RWPE1 (cell line): ENCODE data around the gene CCT7.

Source experiments
- CTCF ChIA-PET: fragments of 350-600 bp; sonication (Branson Sonifier 250); formaldehyde crosslinking; extraction: SDS; loops from one replicate; lab custom pipeline; 2021; lab: Yijun Ruan, JAX
- POLR2A ChIA-PET: fragments of 400-600 bp; formaldehyde crosslinking; extraction: SDS; loops from one replicate; lab custom pipeline; 2020; ENCODE audit warnings: antibody characterized with exemption; ENCODE audit not compliant: low non-redundant PET; lab: Yijun Ruan, JAX
- DNase-seq: peaks from one replicate; pipeline ENCODE4 v3.0.0; 2012; ENCODE audit warnings: low spot score
- H3K27ac ChIP-seq: fragments of 450-650 bp; 2 replicates; pipeline ENCODE4 v1.5.1; 2017
- CTCF ChIP-seq: fragments of 450-650 bp; conservative IDR thresholded peaks from 2 replicates; pipeline ENCODE4 v1.5.1; 2017; ENCODE audit warnings: low read depth, mild to moderate bottlenecking

The CCT7 gene

GRCh38 chr2:73223821-73224220 lies 10.3 kb upstream of the CCT7 start:
- ChIA-PET CTCF (interaction anchor here (1.1 kb wide), 1 partner anchor 12 kb away, joined by 7 read pairs; no protein-coding TSS in a partner anchor), POLR2A (no interaction called here)
- no peak for DNase-seq
- no peak overlapping the region for H3K27ac ChIP-seq
- no peak for TF ChIP-seq CTCF

GRCh38 chr2:73225513-73226360 lies 8.4 kb upstream of the CCT7 start:
- DNase-seq: no peak
- 0 out of 2 replicates have a peak overlapping the region, but pooled peaks have one; percentile 7 for H3K27ac ChIP-seq
- CTCF ChIA-PET: interaction anchor here (0.6 kb wide), 2 partner anchors 10 to 203 kb away, joined by 3 to 4 read pairs; no protein-coding TSS in a partner anchor
- TF ChIP-seq CTCF: no peak
- POLR2A ChIA-PET: no interaction called here

GRCh38 chr2:73227086-73227485 lies 7.0 kb upstream of the CCT7 start:
- DNase-seq: no peak
- POLR2A ChIA-PET: no interaction called here
- CTCF ChIA-PET: no interaction called here
- H3K27ac ChIP-seq: no peak overlapping the region
- no peak for TF ChIP-seq CTCF

GRCh38 chr2:73228631-73229030 lies 5.5 kb upstream of the CCT7 start:
- TF ChIP-seq CTCF: no peak
- ChIA-PET POLR2A (no interaction called here), CTCF (no interaction called here)
- no peak overlapping the region for H3K27ac ChIP-seq
- DNase-seq: no peak

GRCh38 chr2:73232403-73233153 lies 1.5 kb upstream of the CCT7 start:
- TF ChIP-seq CTCF: no peak
- POLR2A ChIA-PET: interaction anchor here (0.9 to 2.1 kb wide), 2 partner anchors 12 kb away, joined by 3 to 12 read pairs; no protein-coding TSS in a partner anchor
- DNase-seq: no peak
- peak overlapping the region; percentile 89 for H3K27ac ChIP-seq
- CTCF ChIA-PET: interaction anchor here (0.6 to 1.4 kb wide), 3 partner anchors 28 to 620 kb away, joined by 3 to 8 read pairs (median 5); no protein-coding TSS in a partner anchor
